HG02759 (cell line): ENCODE results near the gene CNTD1.

Experiments used
- ATAC-seq: cut with Tn5 transposase; IDR thresholded peaks from one replicate; pipeline ENCODE4 v1.9.1; 2021; ENCODE audit warnings: mild to moderate bottlenecking, moderate library complexity; ENCODE audit not compliant: unreplicated experiment

Gene CNTD1

DNA sequence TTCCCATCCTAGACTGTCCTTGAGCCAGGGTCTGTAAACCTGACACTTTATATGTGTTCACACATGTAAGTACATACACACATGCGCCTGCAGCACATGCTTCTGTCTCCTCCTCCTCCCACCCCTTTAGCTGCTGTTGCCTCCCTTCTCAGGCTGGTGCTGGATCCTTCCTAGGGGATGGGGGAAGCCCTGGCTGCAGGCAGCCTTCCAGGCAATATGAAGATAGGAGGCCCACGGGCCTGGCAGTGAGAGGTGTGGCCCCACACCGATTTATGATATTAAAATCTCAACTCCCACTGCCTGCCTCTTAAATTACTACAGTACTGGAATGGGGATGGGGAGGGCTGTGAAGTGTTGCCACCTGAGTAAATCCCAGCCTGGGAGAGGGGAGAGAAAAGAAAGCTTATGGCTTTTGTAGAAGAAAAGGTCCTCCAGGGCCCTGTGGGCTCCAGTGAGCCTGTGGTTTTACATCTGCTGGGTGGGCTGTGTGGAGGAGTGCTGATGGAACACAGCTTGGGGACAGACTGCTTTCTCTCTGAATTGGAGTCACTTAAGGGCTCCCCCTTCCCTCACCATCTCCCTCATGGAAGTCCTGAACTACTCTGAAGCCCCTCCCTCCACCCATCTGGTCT, 19.2 kb upstream of the CNTD1 start:
- no peak for ATAC-seq

DNA sequence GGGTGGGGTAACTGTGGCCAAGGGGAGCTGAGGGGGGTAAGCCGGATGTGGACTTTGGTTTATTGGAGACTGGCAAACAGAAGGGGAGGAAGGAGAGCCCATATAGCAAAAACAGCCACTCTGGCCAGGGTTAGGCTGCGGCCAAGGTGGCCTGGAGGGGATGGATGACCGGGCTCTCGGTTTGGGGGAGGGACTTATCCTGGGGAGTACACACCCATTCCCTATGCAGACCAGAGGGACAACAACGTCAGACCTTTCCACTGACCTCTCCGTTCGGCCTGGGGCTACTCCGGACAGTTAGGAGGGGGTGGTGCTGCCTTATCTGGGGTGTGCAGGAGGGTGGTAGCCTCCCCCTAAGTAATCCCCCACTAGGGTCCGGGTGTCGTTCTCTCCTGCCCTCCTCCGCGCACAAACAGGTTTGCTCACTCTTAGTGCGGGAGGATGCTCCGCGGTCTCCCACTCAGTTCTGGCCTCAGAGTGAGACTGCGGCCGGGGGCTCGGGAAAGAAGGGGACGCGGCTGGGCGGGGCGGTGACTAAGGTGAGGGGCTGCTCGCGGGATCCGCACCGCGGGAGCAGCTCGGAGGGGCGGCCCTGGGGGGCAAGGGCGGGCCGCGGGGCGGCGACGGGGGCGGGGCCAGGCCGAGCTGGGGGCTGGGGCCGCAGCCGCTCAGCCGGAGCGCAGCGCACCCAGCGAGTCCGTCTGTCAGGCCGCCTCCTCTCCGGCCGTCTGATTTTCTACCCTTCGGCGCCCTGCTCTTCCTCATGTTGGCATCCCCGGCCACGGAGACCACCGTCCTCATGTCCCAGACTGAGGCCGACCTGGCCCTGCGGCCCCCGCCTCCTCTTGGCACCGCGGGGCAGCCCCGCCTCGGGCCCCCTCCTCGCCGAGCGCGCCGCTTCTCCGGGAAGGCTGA, 18.5 kb upstream of the CNTD1 start, which contains the start of gene WNK4:
WNK4 (plus strand) TSS at position 675 of the 915 bp plus-strand sequence; CDS start at position 764, 89 bp downstream.
- no peak for ATAC-seq

DNA sequence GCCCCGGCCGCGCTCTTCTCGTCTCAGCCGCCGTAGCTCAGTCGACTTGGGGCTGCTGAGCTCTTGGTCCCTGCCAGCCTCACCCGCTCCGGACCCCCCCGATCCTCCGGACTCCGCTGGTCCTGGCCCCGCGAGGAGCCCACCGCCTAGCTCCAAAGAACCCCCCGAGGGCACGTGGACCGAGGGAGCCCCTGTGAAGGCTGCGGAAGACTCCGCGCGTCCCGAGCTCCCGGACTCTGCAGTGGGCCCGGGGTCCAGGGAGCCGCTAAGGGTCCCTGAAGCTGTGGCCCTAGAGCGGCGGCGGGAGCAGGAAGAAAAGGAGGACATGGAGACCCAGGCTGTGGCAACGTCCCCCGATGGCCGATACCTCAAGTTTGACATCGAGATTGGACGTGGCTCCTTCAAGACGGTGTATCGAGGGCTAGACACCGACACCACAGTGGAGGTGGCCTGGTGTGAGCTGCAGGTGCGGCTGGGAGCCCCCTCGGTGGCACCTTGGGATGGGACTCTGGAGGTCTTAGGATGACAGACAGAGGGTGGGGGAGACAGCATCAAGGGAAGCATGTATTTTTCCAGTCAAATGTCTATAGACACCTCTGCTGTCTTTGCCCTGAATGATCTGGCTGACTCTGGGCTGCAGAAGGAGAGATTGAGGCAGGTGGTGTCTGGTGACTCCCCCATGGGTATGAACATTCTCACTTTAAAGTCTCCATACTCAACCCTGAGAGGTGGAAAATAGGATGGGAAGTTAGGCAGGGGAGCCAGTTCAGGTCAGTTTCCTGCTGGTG, 17.6 kb upstream of the CNTD1 start:
- ATAC-seq: no peak

DNA sequence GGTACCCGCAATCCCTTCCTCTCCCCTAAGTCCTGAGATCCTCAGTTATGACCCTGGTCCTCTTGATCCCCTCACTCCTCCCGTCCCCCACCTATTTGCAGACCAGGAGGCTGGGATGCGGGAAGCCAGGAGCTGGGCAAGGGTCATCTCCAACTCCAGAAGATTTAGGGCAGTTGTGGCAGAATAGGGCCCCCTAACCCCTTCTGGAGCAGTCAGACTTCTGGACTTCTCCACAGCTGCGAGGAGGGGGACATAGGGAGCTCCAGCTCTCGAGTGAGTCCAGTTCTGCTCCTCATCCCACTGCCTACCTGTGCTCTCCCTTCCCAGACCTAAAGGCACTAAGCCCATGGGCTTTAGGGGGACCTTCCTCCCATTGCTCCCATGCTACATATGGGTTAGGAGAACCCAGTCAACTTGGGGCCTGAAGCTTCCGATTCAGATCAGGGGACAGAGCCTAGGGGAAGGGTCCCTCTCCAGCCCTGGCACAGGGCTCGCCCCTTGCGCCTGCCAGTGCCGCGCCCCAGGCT, 17.0 kb upstream of the CNTD1 start:
- no peak for ATAC-seq

DNA sequence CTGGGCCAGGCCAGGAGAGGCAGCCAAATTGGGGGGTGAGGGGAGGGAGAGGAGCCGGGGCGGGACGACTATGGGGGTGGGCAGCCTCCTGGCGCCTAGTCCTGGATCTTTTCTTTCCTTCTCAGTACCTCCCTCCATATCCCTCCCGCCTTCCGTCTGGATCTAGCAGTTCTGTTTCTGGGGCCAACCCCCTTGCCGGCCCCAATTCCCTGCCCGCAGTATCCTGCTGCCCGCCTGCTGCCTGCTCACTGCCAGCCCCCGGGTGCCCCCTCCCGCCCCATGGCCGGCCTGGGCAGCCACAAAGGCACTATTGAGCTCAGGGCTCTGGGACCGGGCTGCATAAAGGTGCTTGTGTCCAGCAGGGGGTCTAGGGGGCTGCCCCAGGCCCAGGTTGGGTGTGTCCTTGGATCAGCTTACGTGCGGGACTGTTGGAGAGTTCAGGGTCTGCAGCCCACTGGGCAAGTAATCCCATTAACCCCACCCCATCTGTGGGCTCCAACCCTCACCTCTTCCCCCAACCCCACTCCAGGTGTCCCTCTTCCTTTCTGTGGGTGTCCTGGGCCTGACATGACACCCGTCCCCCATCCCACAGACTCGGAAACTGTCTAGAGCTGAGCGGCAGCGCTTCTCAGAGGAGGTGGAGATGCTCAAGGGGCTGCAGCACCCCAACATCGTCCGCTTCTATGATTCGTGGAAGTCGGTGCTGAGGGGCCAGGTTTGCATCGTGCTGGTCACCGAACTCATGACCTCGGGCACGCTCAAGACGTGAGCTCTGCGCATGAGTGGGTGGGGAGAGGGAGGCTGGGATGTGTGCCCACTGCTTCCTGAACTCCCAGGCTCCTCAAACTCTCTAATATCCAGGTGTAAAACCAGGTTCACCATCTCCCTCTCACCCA, 16.2 kb upstream of the CNTD1 start:
- no peak for ATAC-seq

DNA sequence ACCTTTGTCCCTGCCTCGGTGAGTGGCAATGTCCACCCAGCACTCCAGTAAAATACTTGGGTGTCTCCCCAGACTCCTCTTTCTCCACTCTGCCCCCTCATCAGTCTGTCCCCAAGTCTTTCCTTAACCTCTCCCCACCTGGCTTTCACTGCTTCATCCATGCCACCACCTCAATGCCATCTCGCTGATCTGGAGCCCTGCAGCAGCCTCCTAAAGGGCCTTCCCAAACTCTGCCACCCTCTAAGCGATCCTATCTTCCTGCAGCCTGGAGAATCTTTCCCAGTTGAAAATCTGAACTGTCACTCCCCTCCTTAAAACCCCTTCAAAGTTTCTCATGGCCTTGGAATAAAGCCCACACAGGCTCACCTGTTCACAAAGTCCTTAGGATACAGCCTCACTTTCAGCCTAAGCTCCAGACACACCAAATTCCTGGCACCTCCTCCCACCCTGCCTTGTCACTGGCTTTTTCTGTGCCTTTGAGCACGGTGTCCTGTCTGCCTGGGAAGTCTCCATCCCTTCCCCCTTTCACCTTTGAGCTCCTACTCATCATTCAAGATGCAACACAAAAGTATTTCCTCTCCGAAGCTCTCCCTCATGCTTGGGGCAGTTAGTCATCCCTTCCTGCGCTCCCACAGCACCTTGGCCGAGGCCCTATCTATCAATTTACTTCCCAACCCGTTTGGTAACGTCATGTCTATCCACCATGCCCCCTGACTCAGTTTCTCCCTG, 15.4 kb upstream of the CNTD1 start:
- ATAC-seq: no peak

DNA sequence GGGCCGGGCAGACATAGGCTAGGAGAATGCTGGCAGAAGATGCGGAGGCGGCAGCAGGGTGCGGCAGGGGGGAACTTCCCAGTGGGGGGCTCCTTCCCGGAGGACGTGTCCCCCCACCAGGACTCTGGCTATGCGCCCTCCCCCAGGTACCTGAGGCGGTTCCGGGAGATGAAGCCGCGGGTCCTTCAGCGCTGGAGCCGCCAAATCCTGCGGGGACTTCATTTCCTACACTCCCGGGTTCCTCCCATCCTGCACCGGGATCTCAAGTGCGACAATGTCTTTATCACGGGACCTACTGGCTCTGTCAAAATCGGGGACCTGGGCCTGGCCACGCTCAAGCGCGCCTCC, 14.9 kb upstream of the CNTD1 start:
- no peak for ATAC-seq

DNA sequence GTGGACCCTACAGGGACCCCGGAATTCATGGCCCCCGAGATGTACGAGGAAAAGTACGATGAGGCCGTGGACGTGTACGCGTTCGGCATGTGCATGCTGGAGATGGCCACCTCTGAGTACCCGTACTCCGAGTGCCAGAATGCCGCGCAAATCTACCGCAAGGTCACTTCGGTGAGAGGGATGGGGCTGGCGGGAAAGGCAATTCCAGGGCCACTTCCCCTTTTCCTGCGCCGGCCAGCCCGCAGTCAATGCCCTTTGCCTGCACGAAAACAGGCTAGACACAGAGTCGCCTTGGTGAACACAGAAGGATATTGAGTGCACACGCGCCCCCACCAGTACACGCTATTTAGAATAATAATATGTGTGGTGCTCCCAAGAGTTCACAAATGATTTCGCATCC, 14.3 kb upstream of the CNTD1 start:
- no peak for ATAC-seq

DNA sequence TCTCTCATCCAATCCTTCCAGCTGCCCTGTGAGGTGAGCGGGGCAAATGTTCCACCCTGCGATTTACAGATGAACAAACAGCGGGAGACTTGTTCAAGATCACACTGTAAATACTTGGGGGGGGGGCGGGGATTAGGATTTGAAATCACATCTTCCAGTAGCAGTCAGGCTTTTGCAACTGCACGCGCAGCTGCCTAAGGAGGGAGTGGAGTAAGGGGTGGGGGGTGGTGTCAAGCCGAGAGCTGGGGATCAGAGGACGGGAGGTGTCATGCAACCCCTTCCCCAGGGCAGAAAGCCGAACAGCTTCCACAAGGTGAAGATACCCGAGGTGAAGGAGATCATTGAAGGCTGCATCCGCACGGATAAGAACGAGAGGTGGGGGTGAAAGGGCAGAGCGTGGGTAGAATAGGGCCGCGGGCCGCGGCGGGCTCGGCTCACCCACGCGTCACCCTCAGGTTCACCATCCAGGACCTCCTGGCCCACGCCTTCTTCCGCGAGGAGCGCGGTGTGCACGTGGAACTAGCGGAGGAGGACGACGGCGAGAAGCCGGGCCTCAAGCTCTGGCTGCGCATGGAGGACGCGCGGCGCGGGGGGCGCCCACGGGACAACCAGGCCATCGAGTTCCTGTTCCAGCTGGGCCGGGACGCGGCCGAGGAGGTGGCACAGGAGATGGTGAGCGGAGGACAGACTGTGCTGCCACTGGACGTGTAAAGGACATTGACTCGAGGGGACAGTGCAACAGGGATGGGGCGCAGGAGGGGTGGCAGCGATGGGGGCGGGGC, 13.7 kb upstream of the CNTD1 start:
- no peak for ATAC-seq

DNA sequence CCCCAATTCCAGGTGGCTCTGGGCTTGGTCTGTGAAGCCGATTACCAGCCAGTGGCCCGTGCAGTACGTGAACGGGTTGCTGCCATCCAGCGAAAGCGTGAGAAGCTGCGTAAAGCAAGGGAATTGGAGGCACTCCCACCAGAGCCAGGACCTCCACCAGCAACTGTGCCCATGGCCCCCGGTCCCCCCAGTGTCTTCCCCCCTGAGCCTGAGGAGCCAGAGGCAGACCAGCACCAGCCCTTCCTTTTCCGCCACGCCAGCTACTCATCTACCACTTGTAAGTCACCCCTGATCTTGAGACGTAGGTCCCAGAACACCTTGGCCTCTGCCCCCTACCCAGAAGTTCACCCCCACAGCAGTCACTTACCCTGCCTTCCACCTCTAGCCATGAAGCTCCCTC, 11.4 kb upstream of the CNTD1 start:
- no peak for ATAC-seq

DNA sequence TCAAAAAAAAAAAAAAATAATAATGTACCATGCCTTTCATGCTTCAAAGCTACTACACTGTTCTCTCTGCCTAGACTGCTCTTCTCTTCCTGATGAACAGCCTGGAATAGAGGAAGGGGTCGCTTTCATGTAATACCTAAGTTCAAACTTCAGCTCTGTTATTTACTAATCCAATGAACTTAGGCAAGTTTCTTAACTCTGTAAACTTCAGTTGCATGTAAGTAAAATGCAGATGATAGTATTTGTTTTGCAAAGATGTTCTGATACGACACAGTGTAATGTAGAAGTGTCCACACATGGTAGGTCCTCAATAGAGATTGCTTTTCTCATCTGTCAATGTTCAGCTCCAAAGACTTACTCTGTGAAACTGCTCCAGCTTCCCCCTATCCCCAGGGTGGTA, 6.7 kb upstream of the CNTD1 start:
- ATAC-seq: no peak

DNA sequence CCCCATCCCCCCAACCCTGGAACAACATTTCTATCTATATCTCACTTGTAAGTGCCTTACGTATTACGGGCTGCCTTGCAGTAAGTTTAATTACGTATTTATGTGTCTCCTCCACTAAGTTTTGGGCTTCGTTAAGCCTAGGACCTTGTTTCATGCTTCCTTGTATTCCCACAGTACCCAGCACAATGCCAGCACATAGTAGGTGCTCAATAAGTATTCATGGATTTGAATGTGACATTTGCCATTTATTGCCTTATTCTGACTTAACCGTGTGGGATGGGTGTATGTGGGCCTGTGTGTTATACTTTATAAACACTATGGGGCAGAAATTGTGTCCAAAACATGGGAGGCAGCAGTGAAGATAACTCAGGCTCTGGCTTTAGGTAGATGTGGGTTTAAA, 6.1 kb upstream of the CNTD1 start:
- no peak for ATAC-seq

DNA sequence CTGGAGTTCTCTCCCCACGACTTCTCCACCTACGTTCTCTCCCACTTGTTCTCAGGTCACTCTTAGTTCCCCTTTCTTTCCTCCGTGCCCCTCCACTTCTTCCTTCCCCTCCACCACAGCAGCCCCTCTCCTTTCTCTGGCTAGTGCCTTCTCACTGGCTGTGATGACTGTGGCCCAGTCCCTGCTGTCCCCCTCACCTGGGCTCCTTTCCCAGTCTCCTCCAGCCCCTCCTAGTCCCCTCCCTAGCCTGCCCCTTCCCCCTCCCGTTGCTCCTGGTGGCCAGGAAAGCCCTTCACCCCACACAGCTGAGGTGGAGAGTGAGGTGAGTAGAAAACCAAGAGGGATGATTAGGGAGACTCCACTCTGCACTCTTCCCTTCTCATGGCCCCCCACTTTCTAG, 3.6 kb upstream of the CNTD1 start:
- ATAC-seq: no peak

DNA sequence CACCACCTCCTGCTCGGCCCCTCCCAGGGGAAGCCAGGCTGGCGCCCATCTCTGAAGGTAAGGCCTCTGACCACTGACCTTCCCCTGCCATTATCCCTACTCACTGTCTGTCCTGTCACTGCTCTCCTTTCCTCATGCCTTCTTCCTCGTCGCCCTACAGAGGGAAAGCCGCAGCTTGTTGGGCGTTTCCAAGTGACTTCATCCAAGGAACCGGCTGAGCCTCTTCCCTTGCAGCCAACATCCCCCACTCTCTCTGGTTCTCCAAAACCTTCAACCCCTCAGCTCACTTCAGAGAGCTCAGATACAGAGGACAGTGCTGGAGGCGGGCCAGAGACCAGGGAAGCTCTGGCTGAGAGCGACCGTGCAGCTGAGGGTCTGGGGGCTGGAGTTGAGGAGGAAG, 3.2 kb upstream of the CNTD1 start:
- no peak for ATAC-seq

DNA sequence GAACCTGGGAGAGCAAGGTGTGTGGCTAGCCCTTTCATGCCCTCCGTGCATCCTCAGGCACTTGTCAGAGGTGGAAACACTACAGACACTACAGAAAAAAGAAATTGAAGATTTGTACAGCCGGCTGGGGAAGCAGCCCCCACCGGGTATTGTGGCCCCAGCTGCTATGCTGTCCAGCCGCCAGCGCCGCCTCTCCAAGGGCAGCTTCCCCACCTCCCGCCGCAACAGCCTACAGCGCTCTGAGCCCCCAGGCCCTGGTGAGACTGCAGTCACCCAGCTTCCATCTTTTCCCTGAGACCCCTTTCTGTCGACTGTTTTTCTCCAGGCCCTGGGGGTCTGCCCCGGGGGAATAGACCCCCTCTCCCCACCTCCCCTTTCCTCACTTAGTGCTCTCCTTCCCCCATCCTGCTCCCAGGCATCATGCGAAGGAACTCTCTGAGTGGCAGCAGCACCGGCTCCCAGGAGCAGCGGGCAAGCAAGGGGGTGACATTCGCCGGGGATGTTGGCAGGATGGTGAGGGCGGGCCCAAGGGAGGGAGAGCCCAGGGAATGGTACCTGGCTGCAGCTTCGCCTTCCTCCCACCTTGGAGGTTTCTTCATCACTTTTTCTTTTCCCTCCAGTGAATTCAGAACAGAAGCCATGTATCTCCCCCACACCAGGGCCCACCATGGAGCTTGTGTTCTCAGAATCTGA, 2.4 kb upstream of the CNTD1 start:
- no peak for ATAC-seq

DNA sequence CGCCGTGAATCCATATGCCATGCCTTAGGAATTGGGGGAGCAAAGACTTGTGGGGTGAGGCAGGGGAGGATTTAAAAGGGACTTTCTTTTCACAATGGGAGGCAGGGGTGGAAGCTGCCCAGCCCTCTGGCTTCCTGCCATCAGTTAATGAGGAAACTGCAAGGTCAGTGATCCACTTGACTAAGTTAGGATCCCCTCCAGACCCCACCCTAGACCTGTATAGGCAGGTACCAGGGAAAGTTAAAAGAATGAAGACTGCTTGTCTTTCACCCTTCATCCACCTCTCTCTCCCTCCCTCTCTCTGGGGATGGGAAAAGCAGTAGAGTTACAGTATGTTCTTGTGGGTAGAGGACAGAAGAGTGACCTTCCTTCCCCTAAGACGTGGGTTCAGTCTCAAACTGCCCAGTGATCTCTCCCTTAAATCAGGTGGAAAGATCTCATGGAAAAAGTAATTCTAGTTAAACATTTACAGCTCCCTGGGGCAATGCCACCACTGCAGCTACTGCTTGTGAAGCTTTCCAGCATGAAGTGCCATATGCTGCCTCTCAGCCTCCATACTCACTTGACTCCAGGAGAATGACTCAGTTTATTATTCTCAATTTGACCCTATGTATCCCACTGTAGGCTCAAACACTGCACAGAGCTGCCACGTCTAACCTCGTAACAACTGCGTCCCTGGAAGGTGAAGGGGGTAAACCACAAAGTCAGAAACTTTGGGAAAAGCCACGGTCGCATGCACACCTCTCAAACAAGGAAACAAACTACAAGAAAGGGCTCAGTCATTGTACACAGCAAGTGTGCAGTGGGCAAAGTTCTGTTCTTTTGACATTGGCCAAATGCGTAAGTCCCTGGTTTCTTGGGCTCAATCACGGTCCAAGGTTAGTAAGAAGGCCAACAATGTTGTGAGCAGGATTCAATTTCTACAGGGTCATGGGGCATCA, 1.3 kb upstream of the CNTD1 start:
- ATAC-seq: no peak

DNA sequence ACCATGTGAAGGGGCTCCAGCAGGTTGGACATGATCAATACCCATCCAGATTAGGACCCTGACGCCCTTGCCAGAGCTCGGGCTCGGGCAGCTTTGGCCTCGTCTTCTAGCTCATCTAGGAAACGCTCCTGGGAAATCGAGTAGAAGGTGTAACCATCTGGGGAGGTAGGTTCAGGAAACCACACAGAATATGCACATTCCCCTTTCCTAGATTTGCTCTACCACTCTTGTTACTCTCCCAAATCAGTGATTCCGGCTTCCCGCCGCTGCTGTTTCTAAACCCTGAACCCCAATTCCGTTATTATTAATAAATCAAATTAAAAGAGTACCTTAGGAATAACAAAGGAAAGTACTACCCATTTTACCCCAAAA, 664 bp upstream of the CNTD1 start:
- no peak for ATAC-seq
